GM21717 (cell line): ENCODE results near the gene ZNF423.

Experiments used
- ATAC-seq: cut with Tn5 transposase; IDR thresholded peaks from one replicate; pipeline ENCODE4 v1.9.1; 2021; ENCODE audit warnings: mild to moderate bottlenecking, moderate library complexity; ENCODE audit not compliant: unreplicated experiment

The ZNF423 gene

GRCh38 chr16:49788986-49789385 lies 66.9 kb downstream of the ZNF423 start:
- ATAC-seq: no peak

- ATAC-seq: no peak
Observed at GRCh38 chr16:49788572-49788971, 67.3 kb downstream of the ZNF423 start.

- no peak for ATAC-seq
Observed at GRCh38 chr16:49786926-49787557, 68.9 kb downstream of the ZNF423 start.

GRCh38 chr16:49785970-49786369 lies 69.9 kb downstream of the ZNF423 start:
- ATAC-seq: no peak

- no peak for ATAC-seq
Observed at GRCh38 chr16:49782405-49782804, 73.5 kb downstream of the ZNF423 start.

GRCh38 chr16:49781401-49781800 lies 74.5 kb downstream of the ZNF423 start:
- no peak for ATAC-seq

- ATAC-seq: no peak
Observed at GRCh38 chr16:49780433-49780832, 75.5 kb downstream of the ZNF423 start.

GRCh38 chr16:49779979-49780378 lies 75.9 kb downstream of the ZNF423 start:
- no peak for ATAC-seq

GRCh38 chr16:49778202-49778930 lies 77.5 kb downstream of the ZNF423 start:
- no peak for ATAC-seq

GRCh38 chr16:49776734-49777133 lies 79.2 kb downstream of the ZNF423 start:
- no peak for ATAC-seq

- no peak for ATAC-seq
Observed at GRCh38 chr16:49776085-49776595, 79.8 kb downstream of the ZNF423 start.

GRCh38 chr16:49775581-49775980 lies 80.3 kb downstream of the ZNF423 start:
- ATAC-seq: no peak

GRCh38 chr16:49775018-49775417 lies 80.9 kb downstream of the ZNF423 start:
- ATAC-seq: no peak

- ATAC-seq: no peak
Observed at GRCh38 chr16:49773534-49774475, 82.1 kb downstream of the ZNF423 start.

- ATAC-seq: no peak
Observed at GRCh38 chr16:49767998-49768397, 87.9 kb downstream of the ZNF423 start.

GRCh38 chr16:49767414-49767813 lies 88.5 kb downstream of the ZNF423 start:
- ATAC-seq: no peak

- no peak for ATAC-seq
Observed at GRCh38 chr16:49766225-49766624, 89.7 kb downstream of the ZNF423 start.

GRCh38 chr16:49763826-49764225 lies 92.1 kb downstream of the ZNF423 start:
- ATAC-seq: no peak

- ATAC-seq: no peak
Observed at GRCh38 chr16:49760815-49761214, 95.1 kb downstream of the ZNF423 start.

- no peak for ATAC-seq
Observed at GRCh38 chr16:49757559-49758069, 98.3 kb downstream of the ZNF423 start.
